Fibroblast of lung (primary cell): ENCODE data around the gene TGM4.

ENCODE experiments used
- CTCF ChIP-seq, 2 donors: IDR thresholded peaks in 1 of 2; conservative IDR thresholded peaks in 1 of 2; 1 replicate in 1 of 2; 2 replicates in 1 of 2; pipeline ENCODE4 v1.5.1; 2011 to 2012; ENCODE audit warnings: low read length in 2 of 2, control low read depth in 1 of 2, inconsistent platforms in 1 of 2, low read depth in 1 of 2, mild to moderate bottlenecking in 1 of 2
- EZH2 ChIP-seq: IDR thresholded peaks from 2 replicates; pipeline ENCODE4 v1.5.1; 2012; ENCODE audit warnings: low read length, control low read depth, mild to moderate bottlenecking; ENCODE audit errors: missing control alignments

- TF ChIP-seq EZH2 (no peak), CTCF (conservative IDR thresholded peaks at IDR 0.05 in 1 of 2, IDR thresholded peaks at IDR 0.05 in 1 of 2; ENCODE audit: low read depth in 1 of 2, low read length in 2 of 2) (no peak)
Observed at GRCh38 chr3:44954304-44954703, 79.9 kb downstream of the TGM4 start.
